GM19193 (cell line): Measurements from ENCODE around the gene SNX10.

Experiments used
- POLR2A ChIP-seq: IDR thresholded peaks from 4 replicates; pipeline ENCODE4 v1.6.1; 2011; ENCODE audit not compliant: insufficient read depth, insufficient read length; ENCODE audit errors: extremely low read depth

SNX10 gene

GRCh38 chr7:26397796-26398426 is 106.2 kb downstream of the SNX10 start:
- TF ChIP-seq POLR2A: peak; percentile 11

GRCh38 chr7:26398427-26398755 is 106.7 kb downstream of the SNX10 start:
- no peak for TF ChIP-seq POLR2A

GRCh38 chr7:26398756-26399509 is 107.3 kb downstream of the SNX10 start:
- TF ChIP-seq POLR2A: peak; percentile 56

DNA sequence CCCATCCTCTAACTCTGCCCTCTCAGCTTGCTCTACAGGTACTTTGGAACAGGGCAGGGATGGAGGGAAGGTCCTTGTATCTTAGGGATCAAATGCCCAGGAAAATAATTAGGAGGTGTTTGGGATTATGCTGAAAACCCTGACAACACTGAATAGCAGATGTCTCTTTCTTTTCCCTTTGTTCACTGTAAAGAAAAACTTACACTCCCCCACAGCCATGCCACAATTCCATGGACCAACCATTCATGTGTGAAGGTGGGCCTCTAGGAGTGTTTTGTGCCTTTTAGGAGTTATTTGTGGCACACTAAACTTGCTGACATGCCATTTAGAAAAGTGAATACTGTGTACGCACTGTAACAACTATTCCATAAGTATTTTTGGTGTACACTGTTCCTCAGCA is 108.1 kb downstream of the SNX10 start:
- no peak for TF ChIP-seq POLR2A

DNA sequence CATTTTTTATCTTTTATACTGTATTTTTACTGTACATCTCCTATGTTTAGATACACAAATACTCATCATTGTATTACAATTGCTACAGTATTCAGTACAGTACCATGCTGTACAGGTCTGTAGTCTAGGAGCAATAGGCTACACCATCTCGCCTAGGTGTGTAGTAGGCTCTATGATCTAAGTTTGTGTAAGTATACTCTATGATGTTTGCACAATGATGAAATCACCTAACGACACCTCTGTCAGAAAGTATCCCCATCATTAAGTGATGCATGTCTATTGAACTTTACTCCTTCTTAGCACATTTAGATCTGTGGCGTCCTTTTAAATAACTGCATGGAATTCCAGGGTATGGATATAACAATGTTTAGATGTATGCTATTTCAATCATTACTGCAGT is 112.0 kb downstream of the SNX10 start:
- TF ChIP-seq POLR2A: no peak

- TF ChIP-seq POLR2A: no peak
Observed at GRCh38 chr7:26404189-26404996, 112.7 kb downstream of the SNX10 start.

DNA sequence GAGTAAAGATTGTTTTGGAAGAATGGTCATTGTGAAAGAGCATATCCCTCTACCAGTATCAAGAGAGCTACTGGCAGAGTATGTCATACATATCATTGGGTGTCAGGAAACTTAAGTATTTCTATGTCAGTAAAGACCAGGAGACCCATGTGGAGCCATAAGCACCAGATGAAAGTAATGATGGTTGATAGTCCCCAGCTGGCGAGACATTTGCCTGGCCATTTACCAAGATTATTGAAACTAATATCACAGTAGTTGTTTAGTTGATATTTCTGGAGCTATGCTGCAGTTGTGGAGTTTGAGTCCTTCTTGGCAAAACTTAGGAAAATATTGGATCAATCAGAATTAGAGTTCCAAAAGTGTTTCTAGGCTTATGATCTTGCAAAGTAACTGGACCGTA is 114.8 kb downstream of the SNX10 start:
- TF ChIP-seq POLR2A: no peak

DNA sequence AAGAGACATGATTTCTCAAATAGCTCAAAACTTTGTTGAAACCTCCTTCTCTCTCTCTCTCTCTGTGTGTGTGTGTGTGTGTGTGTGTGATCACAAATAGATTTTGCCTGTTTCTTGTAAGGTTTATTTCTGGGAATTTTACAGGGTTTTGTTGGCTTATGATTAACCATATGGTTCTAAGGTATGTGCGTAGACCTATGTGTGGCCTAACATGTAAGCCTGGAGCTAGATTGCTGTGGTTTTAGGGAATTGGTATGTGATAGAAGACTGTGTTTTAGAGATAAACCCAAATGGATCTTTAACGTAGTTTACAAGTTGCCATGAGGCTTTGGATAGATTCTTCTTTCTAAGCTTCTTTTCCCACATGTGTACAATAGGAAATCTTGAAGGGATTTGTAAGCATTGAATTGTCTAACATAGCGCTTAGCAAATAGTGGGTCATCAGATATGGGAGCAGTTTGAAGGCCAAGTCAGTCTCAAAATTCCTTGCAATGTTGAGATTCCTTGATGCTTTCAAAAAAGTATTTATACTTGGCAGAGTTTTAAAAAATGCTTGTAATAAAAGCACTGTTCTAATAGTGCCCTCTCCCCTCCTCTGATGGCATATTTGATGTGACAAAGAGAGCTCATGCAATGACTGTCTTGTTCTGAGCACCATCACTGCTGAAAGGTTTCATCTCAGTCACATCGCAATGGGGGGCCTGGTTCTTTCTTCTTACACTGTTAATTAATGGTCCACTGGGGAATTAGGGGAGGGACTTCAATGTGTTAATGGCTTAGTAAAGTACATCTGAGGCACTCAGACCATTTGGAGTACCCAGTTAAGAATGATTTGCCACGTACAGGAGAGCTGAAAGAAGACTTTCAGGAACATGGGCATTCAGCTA is 118.2 kb downstream of the SNX10 start:
- no peak for TF ChIP-seq POLR2A

DNA sequence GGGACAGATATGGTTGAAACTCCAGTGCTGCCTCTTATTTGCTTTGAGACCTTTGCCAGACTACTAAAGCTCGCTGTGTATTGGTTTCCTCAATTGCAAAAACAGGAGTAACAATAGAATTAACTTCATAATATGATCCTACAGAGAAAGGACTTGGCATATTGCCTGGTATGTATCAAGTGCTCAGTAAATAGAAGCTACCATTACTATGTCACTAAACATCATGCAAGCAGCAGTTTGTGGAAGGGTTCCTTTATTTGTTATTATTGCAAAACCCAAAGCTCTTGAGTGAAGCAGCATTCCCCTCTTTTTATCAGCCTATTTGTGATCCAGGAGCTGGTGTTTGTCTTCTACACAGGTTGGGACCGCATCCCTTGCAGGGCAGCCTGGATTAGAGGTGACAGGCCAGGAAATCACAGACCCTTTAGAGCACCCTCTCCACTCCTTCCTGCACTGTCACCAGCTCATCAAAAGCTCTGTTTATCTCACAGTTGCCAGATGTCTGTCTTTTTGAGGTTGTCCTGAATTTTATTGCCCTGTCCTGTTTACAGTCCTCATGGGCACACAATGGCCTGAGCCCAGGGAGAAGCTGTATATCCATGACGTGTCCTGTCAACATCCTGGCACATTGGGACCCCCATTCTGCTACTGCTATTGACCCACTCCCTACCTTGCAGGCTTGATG is 121.5 kb downstream of the SNX10 start:
- no peak for TF ChIP-seq POLR2A

- no peak for TF ChIP-seq POLR2A
Observed at GRCh38 chr7:26416004-26416403, 124.3 kb downstream of the SNX10 start.

GRCh38 chr7:26417911-26418413 is 126.3 kb downstream of the SNX10 start:
- TF ChIP-seq POLR2A: no peak

DNA sequence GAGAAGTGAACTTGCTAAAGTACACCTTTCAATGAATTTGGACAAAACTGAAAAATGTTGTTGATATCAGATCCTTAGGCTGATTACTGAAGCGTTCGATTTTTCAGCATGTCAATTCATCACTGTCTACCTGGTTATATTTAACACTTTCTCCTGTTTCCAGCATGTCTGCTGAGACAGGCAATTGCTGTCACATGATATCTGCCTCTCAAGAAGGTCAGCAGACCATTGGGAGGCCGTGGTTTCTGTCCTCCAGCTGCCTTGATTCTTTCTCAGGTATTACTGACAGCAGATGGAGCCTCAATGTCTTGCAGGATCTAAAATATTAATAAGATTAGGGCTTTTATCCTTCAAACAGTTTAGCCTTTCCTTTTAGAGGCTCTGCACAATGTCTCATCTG is 127.5 kb downstream of the SNX10 start:
- TF ChIP-seq POLR2A: no peak

GRCh38 chr7:26420422-26421019 is 128.9 kb downstream of the SNX10 start:
- TF ChIP-seq POLR2A: no peak

- no peak for TF ChIP-seq POLR2A
Observed at GRCh38 chr7:26422761-26423160, 131.1 kb downstream of the SNX10 start.
